HG03565 (cell line): Measurements from ENCODE around the gene KIAA1328.
A peak's percentile ranks its signal among the peaks of the same experiment; 100 is the strongest.
"Not testable (repeated sequence)": the region's sequence is repeated elsewhere in the genome, so short reads cannot be mapped to it uniquely, and the experiment has no call there.

Source experiments
- ATAC-seq: cut with Tn5 transposase; IDR thresholded peaks from one replicate; pipeline ENCODE4 v1.9.1; 2021; ENCODE audit warnings: mild to moderate bottlenecking, moderate library complexity; ENCODE audit not compliant: unreplicated experiment

The KIAA1328 gene

GRCh38 chr18:37124516-37124915, 295.6 kb downstream of the KIAA1328 start:
- ATAC-seq: peak; percentile 49

- no peak for ATAC-seq
Measured at GRCh38 chr18:37135177-37135576, 306.2 kb downstream of the KIAA1328 start.

GRCh38 chr18:37138456-37138855, 309.5 kb downstream of the KIAA1328 start:
- ATAC-seq: no peak

- no peak for ATAC-seq
Measured at GRCh38 chr18:37139876-37140275, 310.9 kb downstream of the KIAA1328 start.

GRCh38 chr18:37144921-37145320, 316.0 kb downstream of the KIAA1328 start:
- no peak for ATAC-seq

- no peak for ATAC-seq
Measured at GRCh38 chr18:37156330-37156942, 327.5 kb downstream of the KIAA1328 start.

GRCh38 chr18:37160038-37160820, 331.3 kb downstream of the KIAA1328 start:
- no peak for ATAC-seq

- no peak for ATAC-seq
Measured at GRCh38 chr18:37161491-37161890, 332.6 kb downstream of the KIAA1328 start.

- ATAC-seq: no peak
Measured at GRCh38 chr18:37162551-37162950, 333.6 kb downstream of the KIAA1328 start.

GRCh38 chr18:37163119-37163518, 334.2 kb downstream of the KIAA1328 start:
- no peak for ATAC-seq

GRCh38 chr18:37166491-37166890, 337.6 kb downstream of the KIAA1328 start:
- ATAC-seq: no peak

- ATAC-seq: not testable (repeated sequence)
Measured at GRCh38 chr18:37166966-37167365, 338.0 kb downstream of the KIAA1328 start.

GRCh38 chr18:37170984-37171383, 342.1 kb downstream of the KIAA1328 start:
- no peak for ATAC-seq

- ATAC-seq: no peak
Measured at GRCh38 chr18:37173384-37173783, 344.5 kb downstream of the KIAA1328 start.

GRCh38 chr18:37175727-37176620, 347.0 kb downstream of the KIAA1328 start:
- ATAC-seq: no peak

GRCh38 chr18:37176621-37176934, 347.7 kb downstream of the KIAA1328 start:
- no peak for ATAC-seq

- no peak for ATAC-seq
Measured at GRCh38 chr18:37179384-37179783, 350.5 kb downstream of the KIAA1328 start.

GRCh38 chr18:37180086-37180485, 351.2 kb downstream of the KIAA1328 start:
- no peak for ATAC-seq

GRCh38 chr18:37182340-37183135, 353.6 kb downstream of the KIAA1328 start:
- ATAC-seq: no peak

- ATAC-seq: no peak
Measured at GRCh38 chr18:37184209-37184868, 355.4 kb downstream of the KIAA1328 start.
